Measurements from ENCODE around the gene GREB1L.

Gene GREB1L

DNA sequence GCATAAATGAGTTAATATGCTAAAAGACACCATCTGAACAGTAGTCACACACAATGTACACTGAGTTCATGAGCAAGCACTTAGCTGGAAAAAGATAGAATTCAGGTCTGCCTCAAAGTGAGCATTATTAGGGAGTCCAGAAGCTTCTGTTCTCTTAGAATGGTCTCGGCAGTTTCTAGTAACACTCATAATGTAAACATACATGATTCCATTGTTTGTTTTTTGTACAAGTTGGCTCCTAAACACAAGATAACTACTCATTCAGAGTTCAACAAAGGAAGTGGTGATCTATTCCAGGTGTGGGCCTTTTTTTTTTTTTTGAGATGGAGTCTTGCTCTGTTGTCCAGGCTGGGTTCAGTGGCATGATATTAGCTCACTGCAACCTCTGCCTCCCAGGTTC is 292.3 kb downstream of the GREB1L start:
- Histone ChIP-seq H3K4me3 (ENCODE audit: low read depth, low read length, poor library complexity, severe bottlenecking) (no peak overlapping the region), H3K9ac (ENCODE audit: low read length) (no peak overlapping the region), H3F3A (ENCODE audit: insufficient read depth, low read length) (no peaks in the 10 kb centered on the region), H3K9me2 (ENCODE audit: low read depth, low read length) (no peaks in the 10 kb centered on the region), H3K27ac (ENCODE audit: low read depth, low read length, poor library complexity, severe bottlenecking) (no peak overlapping the region), H3K79me2 (ENCODE audit: insufficient read depth, low read length) (no peaks in the 10 kb centered on the region), H3K4me1 (ENCODE audit: insufficient read depth, low read length, severe bottlenecking) (no peaks in the 10 kb centered on the region), H2AFZ (ENCODE audit: low read length) (no peak overlapping the region), H3K9me3 (ENCODE audit: low read length) (no peaks in the 10 kb centered on the region), H3K4me2 (ENCODE audit: low read length) (no peak overlapping the region), H3K36me3 (ENCODE audit: insufficient read depth, low read length) (peaks cover 82% of the 10 kb centered on the region), H4K20me1 (ENCODE audit: insufficient read depth, low read length) (no peaks in the 10 kb centered on the region), H3K27me3 (ENCODE audit: insufficient read depth, low read length) (no peaks in the 10 kb centered on the region)
- no peak for TF ChIP-seq EZH2 (IDR thresholded peaks at IDR 0.05; ENCODE audit: borderline replicate concordance, low read length)
- TF ChIP-seq, protein P1, sequence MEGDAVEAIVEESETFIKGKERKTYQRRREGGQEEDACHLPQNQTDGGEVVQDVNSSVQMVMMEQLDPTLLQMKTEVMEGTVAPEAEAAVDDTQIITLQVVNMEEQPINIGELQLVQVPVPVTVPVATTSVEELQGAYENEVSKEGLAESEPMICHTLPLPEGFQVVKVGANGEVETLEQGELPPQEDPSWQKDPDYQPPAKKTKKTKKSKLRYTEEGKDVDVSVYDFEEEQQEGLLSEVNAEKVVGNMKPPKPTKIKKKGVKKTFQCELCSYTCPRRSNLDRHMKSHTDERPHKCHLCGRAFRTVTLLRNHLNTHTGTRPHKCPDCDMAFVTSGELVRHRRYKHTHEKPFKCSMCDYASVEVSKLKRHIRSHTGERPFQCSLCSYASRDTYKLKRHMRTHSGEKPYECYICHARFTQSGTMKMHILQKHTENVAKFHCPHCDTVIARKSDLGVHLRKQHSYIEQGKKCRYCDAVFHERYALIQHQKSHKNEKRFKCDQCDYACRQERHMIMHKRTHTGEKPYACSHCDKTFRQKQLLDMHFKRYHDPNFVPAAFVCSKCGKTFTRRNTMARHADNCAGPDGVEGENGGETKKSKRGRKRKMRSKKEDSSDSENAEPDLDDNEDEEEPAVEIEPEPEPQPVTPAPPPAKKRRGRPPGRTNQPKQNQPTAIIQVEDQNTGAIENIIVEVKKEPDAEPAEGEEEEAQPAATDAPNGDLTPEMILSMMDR (IDR thresholded peaks at IDR 0.05; ENCODE audit: low read length), result no peak

DNA sequence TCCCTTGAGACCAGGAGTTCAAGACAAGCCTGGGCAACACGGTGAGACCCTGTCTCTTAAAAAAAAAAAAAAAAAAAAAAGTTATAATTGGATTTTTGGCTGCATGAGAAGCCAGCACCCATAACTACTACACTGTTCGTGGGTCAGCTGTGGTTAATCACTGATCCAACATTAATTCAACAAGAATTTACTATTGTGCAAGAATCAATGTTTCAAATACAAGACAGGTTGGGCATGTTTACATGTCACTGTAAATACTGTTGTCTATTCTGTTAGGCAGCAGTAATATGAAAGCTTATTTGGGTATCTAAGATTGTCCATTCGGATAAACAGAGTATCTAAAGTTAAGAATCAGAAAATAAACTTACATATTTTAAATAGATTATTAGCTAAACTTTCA is 296.2 kb downstream of the GREB1L start:
- Histone ChIP-seq H3K36me3 (ENCODE audit: insufficient read depth, low read length) (peaks cover 61% of the 10 kb centered on the region), H3K27ac (ENCODE audit: low read depth, low read length, poor library complexity, severe bottlenecking) (no peak overlapping the region), H3K4me1 (ENCODE audit: insufficient read depth, low read length, severe bottlenecking) (no peaks in the 10 kb centered on the region), H3K4me3 (ENCODE audit: low read depth, low read length, poor library complexity, severe bottlenecking) (no peak overlapping the region), H3K4me2 (ENCODE audit: low read length) (no peak overlapping the region), H3K9me3 (ENCODE audit: low read length) (no peaks in the 10 kb centered on the region), H4K20me1 (ENCODE audit: insufficient read depth, low read length) (no peaks in the 10 kb centered on the region), H3F3A (ENCODE audit: insufficient read depth, low read length) (no peaks in the 10 kb centered on the region), H3K79me2 (ENCODE audit: insufficient read depth, low read length) (no peaks in the 10 kb centered on the region), H2AFZ (ENCODE audit: low read length) (no peak overlapping the region), H3K9me2 (ENCODE audit: low read depth, low read length) (no peaks in the 10 kb centered on the region), H3K9ac (ENCODE audit: low read length) (no peak overlapping the region), H3K27me3 (ENCODE audit: insufficient read depth, low read length) (no peaks in the 10 kb centered on the region)
- no peak for TF ChIP-seq EZH2 (IDR thresholded peaks at IDR 0.05; ENCODE audit: borderline replicate concordance, low read length)
- TF ChIP-seq, protein P1 (IDR thresholded peaks at IDR 0.05; ENCODE audit: low read length), result no peak

DNA sequence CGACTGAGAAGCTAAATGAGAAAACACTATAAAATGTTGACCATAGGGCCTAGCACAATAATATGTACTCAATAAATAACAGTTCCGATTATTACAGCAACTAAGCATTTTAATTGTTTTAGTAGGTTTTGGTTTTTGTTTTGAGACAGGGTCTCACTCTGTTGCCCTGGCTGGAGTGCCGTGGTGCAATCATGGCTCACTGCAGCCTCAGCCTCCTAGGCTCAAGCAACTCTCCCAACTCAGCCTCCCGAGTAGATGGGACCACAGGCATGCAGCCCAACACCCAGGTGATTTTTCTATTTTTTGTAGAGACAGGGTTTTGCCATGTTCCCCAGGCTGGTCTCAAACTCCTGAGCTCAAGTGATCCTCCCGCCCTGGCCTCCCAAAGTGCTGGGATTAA is 304.4 kb downstream of the GREB1L start:
- Histone ChIP-seq H3K9me2 (ENCODE audit: low read depth, low read length) (no peaks in the 10 kb centered on the region), H3K36me3 (ENCODE audit: insufficient read depth, low read length) (peaks cover 64% of the 10 kb centered on the region), H3K9me3 (ENCODE audit: low read length) (no peaks in the 10 kb centered on the region), H2AFZ (ENCODE audit: low read length) (no peak overlapping the region), H3K27ac (ENCODE audit: low read depth, low read length, poor library complexity, severe bottlenecking) (no peak overlapping the region), H3K27me3 (ENCODE audit: insufficient read depth, low read length) (no peaks in the 10 kb centered on the region), H3K4me2 (ENCODE audit: low read length) (no peak overlapping the region), H3K4me1 (ENCODE audit: insufficient read depth, low read length, severe bottlenecking) (no peaks in the 10 kb centered on the region), H3F3A (ENCODE audit: insufficient read depth, low read length) (no peaks in the 10 kb centered on the region), H3K9ac (ENCODE audit: low read length) (no peak overlapping the region), H4K20me1 (ENCODE audit: insufficient read depth, low read length) (no peaks in the 10 kb centered on the region), H3K4me3 (ENCODE audit: low read depth, low read length, poor library complexity, severe bottlenecking) (no peak overlapping the region), H3K79me2 (ENCODE audit: insufficient read depth, low read length) (no peaks in the 10 kb centered on the region)
- no peak for TF ChIP-seq EZH2 (IDR thresholded peaks at IDR 0.05; ENCODE audit: borderline replicate concordance, low read length)
- TF ChIP-seq, protein P1 (IDR thresholded peaks at IDR 0.05; ENCODE audit: low read length), result no peak
